ENCODE measurements around the gene VPS54.

VPS54 gene

DNA sequence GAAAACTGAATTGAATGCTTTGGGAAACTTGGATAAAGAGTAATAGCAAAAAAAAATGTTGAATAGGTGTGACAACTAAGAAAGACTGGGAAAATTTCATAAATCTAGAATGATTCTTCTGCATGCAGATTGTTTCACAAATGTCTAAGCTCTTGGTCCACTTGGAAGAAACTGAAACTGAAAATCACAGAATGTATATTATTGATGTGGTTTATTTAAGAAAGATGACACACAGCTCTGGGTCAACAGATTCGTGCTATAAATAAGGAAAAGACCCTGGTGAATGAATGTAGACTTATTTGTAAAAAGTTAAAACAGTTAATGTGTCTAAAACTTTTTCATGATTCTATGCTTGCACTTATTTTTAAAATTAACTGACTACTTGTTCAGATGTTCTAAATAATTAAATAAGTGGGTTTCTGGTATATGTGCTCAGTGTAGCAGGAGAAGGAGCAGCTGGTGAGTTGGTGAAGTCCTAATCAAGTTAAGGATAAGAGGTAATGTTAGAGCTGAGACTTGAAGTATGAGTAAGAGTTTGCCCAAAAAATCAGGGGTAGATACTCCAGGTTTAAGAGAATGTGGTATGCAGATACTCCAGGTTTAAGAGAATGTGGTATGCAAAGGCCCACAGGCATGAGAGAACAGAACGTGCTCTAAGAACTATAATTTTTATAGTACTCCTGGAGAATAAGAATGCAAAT is 153.1 kb downstream of the VPS54 start:
- Histone ChIP-seq H3K9me3 (no peaks in the 10 kb centered on the region), H3K27ac (peak overlapping the region; percentile 9), H3K36me3 (peaks cover 36% of the 10 kb centered on the region), H3K4me3 (ENCODE audit: low read depth in 1 of 2, low read length in 1 of 2) (no peak overlapping the region), H3K27me3 (no peaks in the 10 kb centered on the region), H3K4me1 (ENCODE audit: control insufficient read depth in 1 of 2, insufficient read depth in 1 of 2, low read depth in 1 of 2, low read length in 1 of 2) (no peaks in the 10 kb centered on the region)
- TF ChIP-seq, protein P1, sequence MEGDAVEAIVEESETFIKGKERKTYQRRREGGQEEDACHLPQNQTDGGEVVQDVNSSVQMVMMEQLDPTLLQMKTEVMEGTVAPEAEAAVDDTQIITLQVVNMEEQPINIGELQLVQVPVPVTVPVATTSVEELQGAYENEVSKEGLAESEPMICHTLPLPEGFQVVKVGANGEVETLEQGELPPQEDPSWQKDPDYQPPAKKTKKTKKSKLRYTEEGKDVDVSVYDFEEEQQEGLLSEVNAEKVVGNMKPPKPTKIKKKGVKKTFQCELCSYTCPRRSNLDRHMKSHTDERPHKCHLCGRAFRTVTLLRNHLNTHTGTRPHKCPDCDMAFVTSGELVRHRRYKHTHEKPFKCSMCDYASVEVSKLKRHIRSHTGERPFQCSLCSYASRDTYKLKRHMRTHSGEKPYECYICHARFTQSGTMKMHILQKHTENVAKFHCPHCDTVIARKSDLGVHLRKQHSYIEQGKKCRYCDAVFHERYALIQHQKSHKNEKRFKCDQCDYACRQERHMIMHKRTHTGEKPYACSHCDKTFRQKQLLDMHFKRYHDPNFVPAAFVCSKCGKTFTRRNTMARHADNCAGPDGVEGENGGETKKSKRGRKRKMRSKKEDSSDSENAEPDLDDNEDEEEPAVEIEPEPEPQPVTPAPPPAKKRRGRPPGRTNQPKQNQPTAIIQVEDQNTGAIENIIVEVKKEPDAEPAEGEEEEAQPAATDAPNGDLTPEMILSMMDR (IDR thresholded peaks at IDR 0.05) = no peak

DNA sequence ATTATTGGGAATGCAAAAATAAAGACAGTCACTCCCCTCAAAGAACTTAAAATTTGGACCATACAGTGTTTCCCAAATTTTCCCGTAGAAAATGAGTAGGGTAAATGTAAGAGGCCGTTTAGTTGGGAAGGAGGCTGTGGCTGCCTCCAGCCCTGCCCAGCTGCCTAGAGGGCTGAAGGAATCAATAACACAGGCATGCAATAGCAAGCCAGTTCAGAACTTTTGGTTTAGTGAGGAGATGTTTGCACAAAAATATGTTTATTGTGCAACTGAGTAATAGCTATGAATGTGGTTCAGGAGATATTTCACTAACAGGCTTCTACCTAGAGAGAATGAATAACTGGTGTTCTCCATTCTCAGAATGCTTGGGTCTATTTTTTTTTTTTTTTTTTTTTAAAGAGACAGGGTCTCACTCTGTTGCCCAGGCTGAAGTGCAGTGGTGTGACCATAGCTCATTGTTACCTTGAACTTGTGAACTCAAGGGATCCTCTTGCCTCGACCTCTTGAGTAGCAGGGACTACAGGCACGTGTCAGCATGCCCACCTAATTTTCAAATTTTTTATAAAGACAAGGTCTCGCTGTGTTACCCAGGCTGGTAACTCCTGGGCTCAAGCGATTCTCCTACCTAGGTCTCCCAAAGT is 153.9 kb downstream of the VPS54 start:
- TF ChIP-seq, protein P1 (IDR thresholded peaks at IDR 0.05) = no peak
- Histone ChIP-seq H3K4me3 (ENCODE audit: low read depth in 1 of 2, low read length in 1 of 2) (no peak overlapping the region), H3K4me1 (ENCODE audit: control insufficient read depth in 1 of 2, insufficient read depth in 1 of 2, low read depth in 1 of 2, low read length in 1 of 2) (no peaks in the 10 kb centered on the region), H3K27ac (no peak overlapping the region), H3K36me3 (peaks cover 39% of the 10 kb centered on the region), H3K9me3 (no peaks in the 10 kb centered on the region), H3K27me3 (no peaks in the 10 kb centered on the region)

DNA sequence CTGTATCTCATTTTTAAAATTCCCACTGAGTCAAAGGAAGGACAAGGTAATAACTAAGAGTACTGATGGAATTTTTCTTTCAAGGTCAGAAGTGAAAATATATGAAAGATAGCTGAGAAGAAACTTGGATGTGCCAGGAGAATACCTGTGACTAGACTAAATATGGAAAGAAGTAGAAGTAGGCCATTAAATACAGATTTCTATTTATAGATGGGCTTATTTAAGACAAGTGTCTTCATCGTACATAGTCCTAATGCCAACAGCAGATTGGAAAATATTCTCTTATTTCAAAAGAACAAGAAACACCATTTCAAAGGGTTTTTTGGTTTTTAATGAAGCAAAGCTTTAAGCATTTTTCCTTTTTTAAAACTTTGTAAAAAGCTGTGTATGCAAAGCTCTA is 155.5 kb downstream of the VPS54 start:
- Histone ChIP-seq H3K4me1 (ENCODE audit: control insufficient read depth in 1 of 2, insufficient read depth in 1 of 2, low read depth in 1 of 2, low read length in 1 of 2) (no peaks in the 10 kb centered on the region), H3K27ac (peak overlapping the region; percentile 7), H3K36me3 (peaks cover 53% of the 10 kb centered on the region), H3K9me3 (no peaks in the 10 kb centered on the region), H3K4me3 (ENCODE audit: low read depth in 1 of 2, low read length in 1 of 2) (no peak overlapping the region), H3K27me3 (no peaks in the 10 kb centered on the region)
- TF ChIP-seq, protein P1 (IDR thresholded peaks at IDR 0.05) = no peak

DNA sequence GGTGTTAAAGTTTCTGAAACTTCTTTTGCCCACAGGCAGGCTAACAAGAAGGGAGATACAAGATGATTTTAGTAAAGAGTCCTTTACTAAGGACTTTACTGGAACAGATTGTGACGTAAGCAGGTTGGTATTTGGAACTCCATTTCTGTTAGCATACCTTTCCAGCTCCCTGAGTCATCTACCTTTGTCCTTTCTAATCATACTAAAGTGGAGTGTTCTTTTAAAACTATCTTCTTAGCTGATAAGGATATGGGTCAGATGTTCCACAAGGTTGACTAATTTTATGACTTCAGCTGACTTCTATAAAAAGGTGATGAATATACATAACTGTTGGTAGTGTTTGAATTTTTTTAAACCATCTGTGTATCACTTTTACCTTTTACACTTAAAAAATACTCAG is 156.4 kb downstream of the VPS54 start:
- Histone ChIP-seq H3K27me3 (no peaks in the 10 kb centered on the region), H3K36me3 (peaks cover 62% of the 10 kb centered on the region), H3K9me3 (no peaks in the 10 kb centered on the region), H3K4me1 (ENCODE audit: control insufficient read depth in 1 of 2, insufficient read depth in 1 of 2, low read depth in 1 of 2, low read length in 1 of 2) (no peaks in the 10 kb centered on the region), H3K4me3 (ENCODE audit: low read depth in 1 of 2, low read length in 1 of 2) (no peak overlapping the region), H3K27ac (no peak overlapping the region)
- TF ChIP-seq, protein P1 (IDR thresholded peaks at IDR 0.05) = no peak

DNA sequence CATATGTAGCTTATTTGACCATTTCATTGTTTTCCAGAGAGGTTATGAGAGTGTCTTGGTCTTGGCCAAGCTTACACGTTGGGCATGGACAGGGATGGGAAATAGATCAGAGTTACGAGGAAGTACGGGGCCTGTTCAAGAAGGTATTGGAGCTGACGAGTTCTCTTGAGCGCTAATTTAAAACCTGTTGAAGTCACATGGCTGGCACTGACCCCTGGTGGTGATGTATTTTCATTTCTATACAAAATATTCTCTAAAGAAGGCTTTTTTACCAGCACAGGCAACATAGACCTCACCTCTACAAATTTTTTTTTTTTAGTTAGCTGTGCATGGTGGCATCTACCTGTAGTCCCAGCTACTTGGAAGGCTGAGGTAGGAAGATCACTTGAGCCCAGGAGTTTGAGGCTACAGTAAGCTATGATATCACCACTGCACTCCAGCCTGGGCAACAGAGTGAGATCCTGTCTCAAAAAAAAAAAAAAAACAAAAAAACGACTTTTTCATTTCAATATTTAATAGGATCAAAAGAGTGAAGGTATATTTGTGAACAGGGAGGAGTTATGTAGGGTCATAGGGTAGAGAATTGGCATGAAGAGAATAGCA is 157.9 kb downstream of the VPS54 start:
- H3K4me1 ChIP-seq (ENCODE audit: control insufficient read depth in 1 of 2, insufficient read depth in 1 of 2, low read depth in 1 of 2, low read length in 1 of 2) = peaks cover 2 to 3% of the 10 kb centered on the region in 2 experiments
- H3K9me3 ChIP-seq = no peaks in the 10 kb centered on the region
- TF ChIP-seq, protein P1 (IDR thresholded peaks at IDR 0.05) = no peak
- H3K36me3 ChIP-seq = peaks cover 76% of the 10 kb centered on the region
- peak overlapping the region; percentile 8 for H3K27ac ChIP-seq
- H3K27me3 ChIP-seq = no peaks in the 10 kb centered on the region
- no peak overlapping the region for H3K4me3 ChIP-seq (ENCODE audit: low read depth in 1 of 2, low read length in 1 of 2)

Measured in neutrophil (primary cell).